Osteoblast (primary cell): ENCODE data around the gene DNAJB11. TPM values are rescaled to one million over a fixed set of nuclear protein-coding genes. Genes with fewer than 3 reads are reported as not detected.
A peak's percentile ranks its signal among the peaks of the same experiment; 100 is the strongest.

Experiments
- DNase-seq: peaks from one replicate; pipeline ENCODE4 v3.0.0; 2011; ENCODE audit warnings: low spot score, mixed read lengths; ENCODE audit not compliant: insufficient read length; ENCODE audit errors: missing footprints
- H2AFZ ChIP-seq: 2 replicates; pipeline ENCODE4 v1.6.0; 2011; ENCODE audit warnings: mild to moderate bottlenecking, low read length
- H3K27ac ChIP-seq: 2 replicates; pipeline ENCODE4 v1.5.1; 2011; ENCODE audit warnings: mild to moderate bottlenecking, low read depth, low read length, moderate library complexity
- H3K27me3 ChIP-seq: 2 replicates; pipeline ENCODE4 v1.6.0; 2012; ENCODE audit warnings: mild to moderate bottlenecking, control low read depth, inconsistent platforms, low read length, moderate library complexity; ENCODE audit not compliant: insufficient read depth
- H3K36me3 ChIP-seq: 2 replicates; pipeline ENCODE4 v1.5.1; 2011; ENCODE audit warnings: mild to moderate bottlenecking, low read length, control low read depth, moderate library complexity; ENCODE audit not compliant: insufficient read depth
- H3K4me1 ChIP-seq: 2 replicates; pipeline ENCODE4 v1.5.1; 2011; ENCODE audit warnings: mild to moderate bottlenecking, low read length, control low read depth, moderate library complexity; ENCODE audit not compliant: insufficient read depth
- H3K4me2 ChIP-seq: 2 replicates; pipeline ENCODE4 v1.6.0; 2011; ENCODE audit warnings: mild to moderate bottlenecking, low read length; ENCODE audit not compliant: insufficient read depth
- H3K4me3 ChIP-seq: fragments of 200-600 bp; sonication (generic); 3 replicates; pipeline ENCODE4 v1.5.1; 2012; ENCODE audit warnings: mild to moderate bottlenecking, low read length, inconsistent platforms; ENCODE audit not compliant: insufficient read depth
- H3K79me2 ChIP-seq: 2 replicates; pipeline ENCODE4 v1.6.0; 2012; ENCODE audit warnings: mild to moderate bottlenecking, low read length, control low read depth, inconsistent platforms; ENCODE audit not compliant: insufficient read depth
- H3K9me3 ChIP-seq: 2 replicates; pipeline ENCODE4 v1.5.1; 2011; ENCODE audit warnings: low read depth, low read length, control low read depth
- H4K20me1 ChIP-seq: 2 replicates; pipeline ENCODE4 v1.6.0; 2012; ENCODE audit warnings: mild to moderate bottlenecking, low read length, control low read depth; ENCODE audit not compliant: insufficient read depth
- CTCF ChIP-seq: IDR thresholded peaks from 2 replicates; pipeline ENCODE4 v1.5.1; 2011; ENCODE audit warnings: mild to moderate bottlenecking, low read depth, low read length, moderate library complexity; ENCODE audit errors: extremely low read depth
- total RNA-seq: library from RNA; depleted of rRNA; stranded (reverse); fragments of >200 nt; gene quantifications from 2 replicates; pipeline ENCODE4 v1.2.3, GENCODE V29; 2012

Gene DNAJB11
- total RNA-seq, 1 donor: 35.8 TPM

- peaks cover 3% of the 10 kb centered on the region for H3K4me1 ChIP-seq
- DNase-seq: peak; percentile 78
- no peak overlapping the region for H2AFZ ChIP-seq
- TF ChIP-seq CTCF: no peak
- H3K9me3 ChIP-seq: no peaks in the 10 kb centered on the region
- H3K4me2 ChIP-seq: no peak overlapping the region
- H3K36me3 ChIP-seq: no peaks in the 10 kb centered on the region
- H3K27ac ChIP-seq: no peak overlapping the region
- no peaks in the 10 kb centered on the region for H4K20me1 ChIP-seq
- no peak overlapping the region for H3K4me3 ChIP-seq
- no peaks in the 10 kb centered on the region for H3K79me2 ChIP-seq
- no peaks in the 10 kb centered on the region for H3K27me3 ChIP-seq
Observed at GRCh38 chr3:186596568-186597287, 26.2 kb downstream of the DNAJB11 start.

GRCh38 chr3:186598108-186598784, 27.7 kb downstream of the DNAJB11 start:
- DNase-seq: no peak
- peaks cover 3% of the 10 kb centered on the region for H3K4me1 ChIP-seq
- H3K4me3 ChIP-seq: no peak overlapping the region
- no peaks in the 10 kb centered on the region for H3K27me3 ChIP-seq
- H3K79me2 ChIP-seq: no peaks in the 10 kb centered on the region
- H2AFZ ChIP-seq: no peak overlapping the region
- H3K36me3 ChIP-seq: no peaks in the 10 kb centered on the region
- H3K9me3 ChIP-seq: no peaks in the 10 kb centered on the region
- H3K4me2 ChIP-seq: no peak overlapping the region
- H3K27ac ChIP-seq: no peak overlapping the region
- TF ChIP-seq CTCF: no peak
- no peaks in the 10 kb centered on the region for H4K20me1 ChIP-seq

- peaks cover 3% of the 10 kb centered on the region for H3K4me1 ChIP-seq
- H3K27me3 ChIP-seq: no peaks in the 10 kb centered on the region
- no peaks in the 10 kb centered on the region for H3K79me2 ChIP-seq
- H3K4me3 ChIP-seq: no peak overlapping the region
- no peak for TF ChIP-seq CTCF
- H3K36me3 ChIP-seq: no peaks in the 10 kb centered on the region
- H3K27ac ChIP-seq: no peak overlapping the region
- no peak overlapping the region for H3K4me2 ChIP-seq
- H4K20me1 ChIP-seq: no peaks in the 10 kb centered on the region
- no peak for DNase-seq
- no peak overlapping the region for H2AFZ ChIP-seq
- H3K9me3 ChIP-seq: no peaks in the 10 kb centered on the region
Observed at GRCh38 chr3:186598794-186599141, 28.2 kb downstream of the DNAJB11 start.

- Histone ChIP-seq H3K4me3 (no peak overlapping the region), H2AFZ (no peak overlapping the region), H3K27me3 (no peaks in the 10 kb centered on the region), H3K4me2 (no peak overlapping the region), H3K79me2 (no peaks in the 10 kb centered on the region), H3K36me3 (no peaks in the 10 kb centered on the region), H3K27ac (no peak overlapping the region), H3K4me1 (peaks cover 3% of the 10 kb centered on the region), H4K20me1 (no peaks in the 10 kb centered on the region), H3K9me3 (no peaks in the 10 kb centered on the region)
- no peak for DNase-seq
- TF ChIP-seq CTCF: no peak
Observed at GRCh38 chr3:186599142-186599784, 28.7 kb downstream of the DNAJB11 start.
